Upper lobe of right lung (tissue), 1 donor: ENCODE measurements around the gene CCNT1. TPM values are rescaled to one million over a fixed set of nuclear protein-coding genes. Genes with fewer than 3 reads are reported as not detected.
A peak's percentile ranks its signal among the peaks of the same experiment; 100 is the strongest.
"Not testable (repeated sequence)": the region's sequence is repeated elsewhere in the genome, so short reads cannot be mapped to it uniquely, and the experiment has no call there.

ENCODE experiments used
- ATAC-seq: fragments of 200-7000 bp; cut with Tn5 transposase; one replicate; pipeline ENCODE4 v1.9.1; 2020; ENCODE audit warnings: mild to moderate bottlenecking, moderate library complexity
- DNase-seq: peaks from one replicate; pipeline ENCODE4 v3.0.0-alpha.2; 2020
- H3K27ac ChIP-seq: fragments of 200-600 bp; one replicate; pipeline ENCODE4 v1.8.0; 2022
- H3K27me3 ChIP-seq: fragments of 200-600 bp; one replicate; pipeline ENCODE4 v1.8.0; 2022; ENCODE audit warnings: mild to moderate bottlenecking
- H3K36me3 ChIP-seq: fragments of 200-600 bp; one replicate; pipeline ENCODE4 v1.8.0; 2022
- H3K4me1 ChIP-seq: fragments of 200-600 bp; one replicate; pipeline ENCODE4 v1.8.0; 2022
- H3K4me3 ChIP-seq: fragments of 200-600 bp; one replicate; pipeline ENCODE4 v1.8.0; 2022; ENCODE audit warnings: mild to moderate bottlenecking
- H3K9me3 ChIP-seq: fragments of 200-600 bp; one replicate; pipeline ENCODE4 v1.8.0; 2022
- intact Hi-C: fragments of 100-400 bp; cut with DNase I; formaldehyde crosslinking; loops from one replicate; pipeline ENCODE4 v1.11.0; 2022
- total RNA-seq: library from RNA; stranded (reverse); fragmentation: NEBNext Ultra II Directional; extraction: Animal tissue kit (Norgen Biotek cat#: 25700); gene quantifications from one replicate; pipeline ENCODE4 v1.2.1, GENCODE V29; 2021
- TF ChIP-seq, protein P1 (sequence below): fragments of 200-600 bp; IDR thresholded peaks from one replicate; pipeline ENCODE4 v1.8.0; 2022; ENCODE audit warnings: antibody characterized with exemption
- donor health status: DM: no; HTN: yes; CAD: no; lungs with severe emphysema.

The CCNT1 gene
- total RNA-seq, 1 donor from 2014 or later, result 31.2 TPM

DNA sequence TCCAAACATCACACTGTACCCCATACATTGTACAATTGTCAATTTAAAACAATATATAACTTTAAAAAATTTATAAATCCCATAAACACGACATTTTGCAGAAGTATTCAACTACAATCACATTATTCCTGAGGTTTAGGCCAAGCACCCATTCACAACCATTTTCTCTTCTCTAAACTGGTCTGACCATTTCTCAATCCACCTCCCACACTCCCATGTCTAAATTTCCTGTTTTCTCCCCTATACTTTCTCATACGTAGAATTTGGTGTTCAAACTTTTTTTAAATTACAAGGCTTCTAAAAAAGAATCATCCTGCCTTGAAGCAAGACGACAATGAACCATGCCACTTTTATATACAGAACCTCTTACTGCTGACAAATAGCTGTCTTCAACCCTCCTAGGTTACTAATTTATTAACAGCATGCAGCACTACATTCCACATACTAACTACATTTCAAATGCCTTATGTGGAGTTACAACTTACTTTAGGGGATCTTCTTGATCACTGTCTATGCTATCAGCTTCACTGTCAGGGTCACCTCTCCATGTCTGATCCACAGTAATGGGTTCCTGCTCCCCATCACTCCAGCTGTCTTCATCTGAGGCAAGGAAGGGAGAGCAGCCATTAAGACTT is 37.8 kb downstream of the CCNT1 start:
- no peak for DNase-seq
- ATAC-seq, result no peak
- TF ChIP-seq, protein P1, sequence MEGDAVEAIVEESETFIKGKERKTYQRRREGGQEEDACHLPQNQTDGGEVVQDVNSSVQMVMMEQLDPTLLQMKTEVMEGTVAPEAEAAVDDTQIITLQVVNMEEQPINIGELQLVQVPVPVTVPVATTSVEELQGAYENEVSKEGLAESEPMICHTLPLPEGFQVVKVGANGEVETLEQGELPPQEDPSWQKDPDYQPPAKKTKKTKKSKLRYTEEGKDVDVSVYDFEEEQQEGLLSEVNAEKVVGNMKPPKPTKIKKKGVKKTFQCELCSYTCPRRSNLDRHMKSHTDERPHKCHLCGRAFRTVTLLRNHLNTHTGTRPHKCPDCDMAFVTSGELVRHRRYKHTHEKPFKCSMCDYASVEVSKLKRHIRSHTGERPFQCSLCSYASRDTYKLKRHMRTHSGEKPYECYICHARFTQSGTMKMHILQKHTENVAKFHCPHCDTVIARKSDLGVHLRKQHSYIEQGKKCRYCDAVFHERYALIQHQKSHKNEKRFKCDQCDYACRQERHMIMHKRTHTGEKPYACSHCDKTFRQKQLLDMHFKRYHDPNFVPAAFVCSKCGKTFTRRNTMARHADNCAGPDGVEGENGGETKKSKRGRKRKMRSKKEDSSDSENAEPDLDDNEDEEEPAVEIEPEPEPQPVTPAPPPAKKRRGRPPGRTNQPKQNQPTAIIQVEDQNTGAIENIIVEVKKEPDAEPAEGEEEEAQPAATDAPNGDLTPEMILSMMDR, result no peak
- peaks cover 42% of the 10 kb centered on the region for H3K4me1 ChIP-seq
- peaks cover 52% of the 10 kb centered on the region for H3K36me3 ChIP-seq
- peak overlapping the region; percentile 6 for H3K4me3 ChIP-seq
- no peak overlapping the region for H3K27ac ChIP-seq
- no peaks in the 10 kb centered on the region for H3K9me3 ChIP-seq
- intact Hi-C loops, result no loop called here
- no peaks in the 10 kb centered on the region for H3K27me3 ChIP-seq

DNA sequence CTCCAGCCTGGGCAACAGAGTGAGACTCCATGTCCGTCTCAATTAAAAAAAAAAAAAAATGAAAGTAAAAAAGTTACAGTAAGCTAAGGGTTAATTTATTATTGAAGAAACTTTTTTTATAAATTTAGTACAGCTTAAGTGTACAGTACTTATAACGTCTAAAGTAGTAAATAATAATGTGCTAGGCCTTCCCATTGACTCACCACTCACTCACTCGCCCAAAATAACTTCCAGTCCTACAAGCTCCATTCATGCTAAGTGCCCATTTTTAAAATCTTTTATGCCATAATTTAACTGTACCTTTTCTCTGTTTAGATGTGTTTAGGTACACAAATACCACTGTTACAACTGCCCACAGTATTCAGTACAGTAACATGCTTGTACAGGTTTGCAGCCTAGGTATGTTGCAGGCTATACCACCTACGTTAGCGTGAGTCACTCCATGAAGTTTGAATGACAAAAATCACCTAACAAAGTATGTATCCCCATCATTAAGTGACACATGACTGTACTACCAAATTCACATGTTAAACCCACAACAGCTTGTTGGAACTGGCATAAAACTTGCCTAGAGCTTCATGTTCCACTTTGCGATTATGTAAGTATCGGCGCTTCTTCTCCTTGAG is 45.2 kb downstream of the CCNT1 start:
- TF ChIP-seq, protein P1, result no peak
- no peak for ATAC-seq
- peaks cover 98% of the 10 kb centered on the region for H3K36me3 ChIP-seq
- H3K4me1 ChIP-seq, result no peaks in the 10 kb centered on the region
- no peak overlapping the region for H3K4me3 ChIP-seq
- H3K27me3 ChIP-seq, result no peaks in the 10 kb centered on the region
- intact Hi-C loops, result no loop called here
- H3K9me3 ChIP-seq, result no peaks in the 10 kb centered on the region
- DNase-seq, result no peak
- no peak overlapping the region for H3K27ac ChIP-seq

DNA sequence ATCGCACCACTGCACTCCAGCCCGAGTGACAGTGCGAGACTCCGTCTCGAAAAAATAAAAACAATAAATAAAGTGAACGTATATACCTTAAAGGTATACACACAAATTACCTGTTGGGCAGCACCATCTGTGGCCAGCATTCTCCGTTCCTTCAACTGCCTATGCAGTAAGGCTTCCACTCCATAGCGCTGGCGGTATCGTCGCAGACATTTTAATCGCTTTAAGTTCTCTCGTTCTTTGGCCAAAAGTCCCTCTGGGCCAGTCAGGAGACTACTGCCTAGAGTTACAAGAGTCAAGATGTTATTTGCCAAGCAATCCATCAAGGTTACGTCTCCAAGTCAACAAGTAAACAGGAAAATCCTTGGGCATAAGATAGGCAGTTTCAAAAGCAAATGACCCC is 47.5 kb downstream of the CCNT1 start:
- TF ChIP-seq, protein P1, result no peak
- Histone ChIP-seq H3K36me3 (peaks cover 99% of the 10 kb centered on the region), H3K4me1 (no peaks in the 10 kb centered on the region), H3K27ac (no peak overlapping the region), H3K4me3 (no peak overlapping the region), H3K27me3 (no peaks in the 10 kb centered on the region), H3K9me3 (no peaks in the 10 kb centered on the region)
- intact Hi-C loops, result no loop called here
- no peak for ATAC-seq
- no peak for DNase-seq

DNA sequence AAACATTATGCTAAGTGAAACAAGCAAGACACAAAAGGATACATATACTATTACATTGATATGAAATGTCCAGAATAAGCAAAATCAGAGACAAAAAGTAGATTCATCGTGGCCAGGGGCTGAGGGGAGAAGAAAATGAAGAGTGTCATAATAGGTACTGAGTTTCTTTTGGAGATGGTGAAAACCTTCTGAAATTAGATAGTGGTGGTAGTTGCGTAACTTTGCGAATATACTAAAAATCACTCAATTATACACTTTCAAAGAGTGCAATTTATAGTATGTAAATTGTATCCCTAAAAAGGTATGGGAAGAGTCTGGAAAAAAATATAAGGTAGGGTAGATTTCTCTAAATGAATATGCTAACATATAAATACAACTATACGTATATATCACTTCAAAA is 56.6 kb downstream of the CCNT1 start:
- intact Hi-C loops, result no loop called here
- Histone ChIP-seq H3K27ac (no peak overlapping the region), H3K9me3 (no peaks in the 10 kb centered on the region), H3K4me3 (no peak overlapping the region), H3K4me1 (no peaks in the 10 kb centered on the region), H3K27me3 (no peaks in the 10 kb centered on the region), H3K36me3 (peaks cover 97% of the 10 kb centered on the region)
- no peak for DNase-seq
- TF ChIP-seq, protein P1, result no peak
- ATAC-seq, result no peak

DNA sequence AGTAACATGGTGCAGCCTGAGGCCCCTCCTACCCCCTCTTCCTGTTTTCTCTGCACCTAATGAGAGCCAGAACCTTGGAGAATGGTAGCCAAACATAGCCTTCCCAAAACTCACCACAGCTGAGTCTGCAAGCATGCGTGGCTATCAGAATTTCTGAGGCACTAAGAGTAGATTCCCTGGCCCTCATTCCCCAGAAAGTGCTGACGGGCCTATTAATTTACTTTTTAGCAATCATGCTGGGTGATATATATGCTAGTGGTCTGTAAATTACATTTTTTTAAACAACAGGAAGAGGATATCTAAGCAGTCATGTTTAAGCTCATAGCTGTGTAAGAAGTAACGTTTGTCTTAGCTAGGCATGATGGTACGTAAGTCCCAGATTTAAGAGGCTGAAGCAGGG is 64.8 kb downstream of the CCNT1 start:
- intact Hi-C loops, result no loop called here
- Histone ChIP-seq H3K36me3 (peaks cover 63% of the 10 kb centered on the region), H3K9me3 (no peaks in the 10 kb centered on the region), H3K27me3 (no peaks in the 10 kb centered on the region), H3K27ac (no peak overlapping the region), H3K4me1 (no peaks in the 10 kb centered on the region), H3K4me3 (no peak overlapping the region)
- ATAC-seq (no peak), DNase-seq (no peak)
- TF ChIP-seq, protein P1, result no peak

DNA sequence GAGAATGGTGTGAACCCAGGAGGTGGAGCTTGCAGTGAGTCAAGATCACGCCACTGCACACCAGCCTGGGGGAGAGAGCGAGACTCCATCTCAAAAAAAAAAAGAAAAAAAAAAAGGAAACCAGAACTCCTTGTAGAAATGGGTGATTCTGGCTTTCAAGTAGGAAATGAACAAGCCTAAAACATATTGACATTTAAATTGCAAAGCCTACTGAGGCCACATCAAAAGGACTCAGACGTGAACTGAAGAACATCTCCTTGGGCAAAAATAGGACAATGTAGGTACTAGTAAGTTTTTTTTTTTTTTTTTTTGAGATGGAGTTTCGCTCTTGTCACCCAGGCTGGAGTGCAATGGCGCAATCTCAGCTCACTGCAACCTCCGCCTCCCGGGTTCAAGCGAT is 71.2 kb downstream of the CCNT1 start:
- intact Hi-C loops, H3K9me3 ChIP-seq, H3K4me3 ChIP-seq, H3K27ac ChIP-seq, ATAC-seq, H3K27me3 ChIP-seq, DNase-seq, H3K4me1 ChIP-seq: not testable (repeated sequence)
- H3K36me3 ChIP-seq, result peaks cover 14% of the 10 kb centered on the region
